Muscle layer of duodenum (tissue), 2 donors: ENCODE data around the gene HSPB2.
"Not testable (repeated sequence)": the region's sequence is repeated elsewhere in the genome, so short reads cannot be mapped to it uniquely, and the experiment has no call there.

Source experiments
- H3K27ac ChIP-seq: one replicate; pipeline ENCODE4 v1.7.0; 2013; ENCODE audit warnings: mild to moderate bottlenecking, low read length
- H3K27me3 ChIP-seq: one replicate; pipeline ENCODE4 v1.7.0; 2013; ENCODE audit warnings: low read depth, mild to moderate bottlenecking, control low read depth, low read length
- H3K36me3 ChIP-seq, 2 donors: one replicate each; pipeline ENCODE4 v1.7.0; 2013; ENCODE audit warnings: low read length in 2 of 2, control low read depth in 1 of 2, mild to moderate bottlenecking in 1 of 2; ENCODE audit not compliant: insufficient read depth in 2 of 2, control insufficient read depth in 1 of 2
- H3K4me1 ChIP-seq, 2 donors: one replicate each; pipeline ENCODE4 v1.7.0; 2013; ENCODE audit warnings: low read length in 2 of 2, mild to moderate bottlenecking in 2 of 2, control low read depth in 1 of 2, moderate library complexity in 1 of 2; ENCODE audit not compliant: insufficient read depth in 2 of 2, control insufficient read depth in 1 of 2
- H3K4me3 ChIP-seq, 2 donors: one replicate each; pipeline ENCODE4 v1.7.0; 2013; ENCODE audit warnings: low read length in 2 of 2, low read depth in 1 of 2, mild to moderate bottlenecking in 1 of 2
- H3K9me3 ChIP-seq, 2 donors: one replicate each; pipeline ENCODE4 v1.7.0; 2013; ENCODE audit warnings: low read length in 2 of 2, control low read depth in 1 of 2, mild to moderate bottlenecking in 1 of 2; ENCODE audit not compliant: control insufficient read depth in 1 of 2
- donor health status: healthy.

Gene HSPB2

DNA sequence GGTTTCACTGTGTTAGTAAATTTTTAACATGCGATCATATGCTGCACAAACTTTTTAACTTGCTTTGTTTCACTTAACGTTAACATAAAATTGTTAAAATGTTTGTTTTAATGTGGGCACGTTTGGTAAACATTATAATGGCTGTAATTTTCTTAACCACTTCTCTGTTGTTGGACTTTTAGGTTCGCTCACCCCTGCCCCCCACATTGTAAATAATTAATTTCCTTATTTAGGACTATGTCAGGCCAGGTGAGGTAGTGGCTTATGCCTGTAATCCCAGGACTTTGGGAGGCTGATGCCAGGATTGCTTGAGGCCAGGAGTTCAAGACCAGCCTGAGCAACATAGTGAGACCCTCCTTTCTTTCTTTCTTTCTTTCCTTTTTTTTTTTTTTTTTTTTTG is 17.9 kb downstream of the HSPB2 start:
- Histone ChIP-seq H3K27me3 (no peaks in the 10 kb centered on the region), H3K27ac (no peak overlapping the region), H3K4me3 (no peak overlapping the region), H3K36me3 (no peaks in the 10 kb centered on the region), H3K9me3 (no peaks in the 10 kb centered on the region), H3K4me1 (peaks cover 8 to 28% of the 10 kb centered on the region in 2 donors)

DNA sequence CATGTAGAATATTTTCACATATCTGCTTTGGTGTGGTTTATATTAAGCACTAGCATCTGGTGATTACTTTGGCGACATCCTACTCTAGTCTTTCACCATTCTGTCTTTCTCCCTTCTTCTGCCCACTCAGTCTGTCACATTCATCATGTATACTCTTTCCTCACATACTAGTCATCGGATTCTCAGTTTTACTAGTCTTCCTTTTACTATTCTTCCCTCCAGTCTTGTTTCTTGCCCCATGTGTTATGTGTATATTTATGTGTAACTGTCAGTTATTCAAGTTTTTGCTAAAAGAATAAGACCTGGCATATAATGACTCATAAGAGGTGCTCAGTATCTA is 20.0 kb downstream of the HSPB2 start:
- H3K4me1 ChIP-seq, result peaks cover 10 to 21% of the 10 kb centered on the region in 2 donors
- H3K27ac ChIP-seq, result no peak overlapping the region
- no peaks in the 10 kb centered on the region for H3K9me3 ChIP-seq
- no peaks in the 10 kb centered on the region for H3K36me3 ChIP-seq
- no peak overlapping the region for H3K4me3 ChIP-seq
- H3K27me3 ChIP-seq, result no peaks in the 10 kb centered on the region

DNA sequence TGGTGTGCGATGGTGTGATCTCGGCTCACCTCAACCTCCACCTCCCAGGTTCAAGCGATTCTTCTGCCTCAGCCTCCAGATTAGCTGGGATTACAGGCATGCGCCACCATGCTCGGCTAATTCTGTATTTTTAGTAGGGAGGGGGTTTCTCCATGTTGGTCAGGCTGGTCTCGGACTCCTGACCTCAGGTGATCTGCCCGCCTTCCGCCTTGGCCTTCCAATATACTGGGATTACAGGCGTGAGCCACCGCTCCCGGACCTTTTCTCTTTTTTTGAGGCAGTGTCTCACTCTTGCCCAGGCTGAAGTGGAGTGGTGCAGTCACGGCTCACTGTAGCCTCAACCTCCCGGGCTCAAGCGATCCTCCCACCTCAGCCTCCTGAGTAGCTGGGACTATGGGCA is 20.6 kb downstream of the HSPB2 start:
- not testable (repeated sequence) for H3K27ac ChIP-seq, H3K4me3 ChIP-seq, H3K9me3 ChIP-seq

DNA sequence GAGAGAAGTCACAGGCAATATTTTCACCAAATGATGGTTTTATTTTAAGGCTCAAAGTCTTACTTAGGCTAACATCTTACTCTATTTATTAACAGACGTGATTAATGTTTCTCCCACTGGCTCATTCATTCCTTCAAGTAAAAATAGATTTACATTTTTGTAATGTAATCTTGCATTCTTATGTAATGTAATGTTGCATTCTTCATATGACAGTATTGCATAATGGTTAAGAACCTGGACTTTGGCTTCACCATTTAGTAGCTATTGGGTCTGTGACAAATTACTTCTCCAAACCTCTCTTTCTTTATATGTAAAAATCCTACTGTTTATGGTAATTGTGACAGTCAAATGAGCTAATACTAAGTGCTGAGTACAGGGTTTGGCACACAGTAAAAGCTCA is 21.3 kb downstream of the HSPB2 start:
- Histone ChIP-seq H3K9me3 (no peaks in the 10 kb centered on the region), H3K27ac (no peak overlapping the region), H3K4me1 (peaks cover 16 to 29% of the 10 kb centered on the region in 2 donors), H3K4me3 (no peak overlapping the region), H3K36me3 (peaks cover 0 to under 1% of the 10 kb centered on the region in 2 donors), H3K27me3 (no peaks in the 10 kb centered on the region)

More for the DNA sequence above, 20.6 kb downstream of the HSPB2 start:
- not testable (repeated sequence) for H3K36me3 ChIP-seq, H3K27me3 ChIP-seq
- peaks cover 10 to 23% of the 10 kb centered on the region in 2 donors for H3K4me1 ChIP-seq

DNA sequence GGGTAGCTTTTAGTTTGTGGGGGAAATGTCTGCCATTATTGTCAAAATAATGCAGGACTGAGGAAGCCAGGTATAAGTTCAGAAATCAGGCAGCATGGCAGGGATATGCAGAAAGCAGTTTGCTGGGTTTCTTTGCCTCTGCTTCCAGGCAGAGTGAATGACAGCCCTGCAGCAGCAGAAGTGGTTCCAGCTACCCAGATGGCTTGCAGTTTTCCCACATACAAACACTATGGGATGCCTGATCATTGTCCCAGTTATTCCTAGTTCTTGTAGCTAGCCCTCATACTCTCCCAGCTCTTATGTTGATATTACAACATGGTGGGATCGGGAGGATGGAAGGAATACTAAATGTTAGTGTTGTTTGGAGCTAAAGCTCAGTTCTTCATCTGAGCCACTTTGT is 21.8 kb downstream of the HSPB2 start:
- Histone ChIP-seq H3K9me3 (no peaks in the 10 kb centered on the region), H3K4me1 (peaks cover 16 to 29% of the 10 kb centered on the region in 2 donors), H3K27me3 (no peaks in the 10 kb centered on the region), H3K27ac (no peak overlapping the region), H3K4me3 (no peak overlapping the region), H3K36me3 (peaks cover 0 to 3% of the 10 kb centered on the region in 2 donors)

DNA sequence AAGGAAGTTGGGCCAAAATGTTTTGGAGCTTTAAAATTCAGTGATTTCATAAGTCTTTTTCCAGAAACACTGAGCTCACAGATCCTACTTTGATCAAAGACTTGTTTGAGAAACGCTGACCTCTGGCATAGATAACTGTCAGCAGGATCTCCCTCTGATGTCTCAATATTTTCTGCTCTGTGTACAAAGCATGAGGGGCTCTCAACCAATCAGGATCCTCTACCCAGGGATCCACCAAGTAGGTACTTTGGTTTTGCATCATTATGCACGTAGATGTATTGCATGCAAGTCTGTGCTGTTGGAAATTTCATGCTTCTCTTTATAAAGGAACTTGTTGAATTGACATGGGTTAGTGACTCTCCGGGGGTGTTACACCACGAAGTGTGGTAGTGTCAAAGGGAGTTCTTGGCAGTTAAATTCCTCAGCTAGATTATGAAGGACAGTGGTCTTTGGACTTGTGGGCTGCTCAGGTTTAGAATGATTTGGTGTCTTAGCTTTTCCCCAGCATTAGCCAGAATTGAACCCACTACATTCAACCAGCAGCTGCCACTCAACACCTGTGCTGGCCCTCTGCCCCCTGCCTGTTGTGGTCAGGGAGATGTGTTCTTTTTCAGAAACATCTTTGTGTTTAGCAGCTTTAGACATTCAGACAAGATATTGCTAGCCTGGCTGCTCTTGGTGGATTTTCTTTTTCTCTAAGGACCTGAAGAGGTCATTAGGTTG is 22.9 kb downstream of the HSPB2 start:
- H3K4me3 ChIP-seq, result peak overlapping the region in 1 of 2 donors; percentile 88
- peaks cover 0 to 3% of the 10 kb centered on the region in 2 donors for H3K36me3 ChIP-seq
- peak overlapping the region; percentile 52 for H3K27ac ChIP-seq

DNA sequence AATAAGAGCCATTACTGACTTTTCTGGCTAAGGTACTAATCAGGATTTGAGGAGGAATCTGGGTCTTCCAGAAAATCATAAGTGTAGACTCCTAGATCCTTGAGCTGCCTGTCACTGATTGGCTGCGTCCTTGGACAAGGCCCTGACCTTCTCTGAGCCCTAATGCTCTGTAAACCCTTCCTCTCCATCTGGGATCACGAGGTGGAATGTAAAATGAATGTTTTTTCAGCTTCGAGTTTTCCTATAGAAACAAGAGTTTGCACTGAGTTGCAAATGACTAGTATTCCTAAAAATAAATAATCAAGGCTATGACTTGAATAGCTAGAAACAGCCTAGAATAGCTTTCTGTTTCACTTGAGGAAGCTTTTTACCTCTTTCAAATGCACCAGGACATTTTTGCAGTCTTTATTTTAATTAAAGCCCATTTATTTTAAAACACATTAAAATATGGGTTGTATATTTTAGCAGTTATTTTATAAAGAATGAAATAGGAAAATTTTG is 23.6 kb downstream of the HSPB2 start:
- peak overlapping the region; percentile 37 to 88 for H3K4me3 ChIP-seq
- no peaks in the 10 kb centered on the region for H3K27me3 ChIP-seq
- no peaks in the 10 kb centered on the region for H3K9me3 ChIP-seq
- H3K4me1 ChIP-seq, result peaks cover 16 to 29% of the 10 kb centered on the region in 2 donors
- H3K36me3 ChIP-seq, result peaks cover 0 to 3% of the 10 kb centered on the region in 2 donors
- H3K27ac ChIP-seq, result peak overlapping the region; percentile 52

More for the DNA sequence above, 22.9 kb downstream of the HSPB2 start:
- no peaks in the 10 kb centered on the region for H3K27me3 ChIP-seq
- H3K9me3 ChIP-seq, result no peaks in the 10 kb centered on the region
- peaks cover 16 to 29% of the 10 kb centered on the region in 2 donors for H3K4me1 ChIP-seq

DNA sequence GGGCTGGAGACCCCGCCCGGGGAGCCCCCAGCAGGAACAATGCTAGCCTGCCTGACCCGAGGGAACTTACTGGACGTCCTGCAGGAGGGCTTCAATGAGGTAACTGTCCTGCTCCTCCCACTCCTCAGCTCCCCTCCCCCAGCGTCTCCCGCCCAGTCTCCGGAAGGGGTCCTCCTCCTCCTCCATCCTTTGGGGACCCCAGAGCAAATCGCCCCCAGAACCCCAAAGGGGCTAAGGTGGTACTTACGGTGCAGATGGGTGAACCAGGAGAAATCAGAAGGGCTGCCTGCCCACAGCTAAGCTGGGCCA is 24.9 kb downstream of the HSPB2 start:
- no peaks in the 10 kb centered on the region for H3K9me3 ChIP-seq
- H3K4me3 ChIP-seq, result peak overlapping the region; percentile 37 to 88
- H3K27ac ChIP-seq, result peak overlapping the region; percentile 64
- H3K4me1 ChIP-seq, result peaks cover 16 to 29% of the 10 kb centered on the region in 2 donors
- peaks cover 0 to 3% of the 10 kb centered on the region in 2 donors for H3K36me3 ChIP-seq
- H3K27me3 ChIP-seq, result no peaks in the 10 kb centered on the region

DNA sequence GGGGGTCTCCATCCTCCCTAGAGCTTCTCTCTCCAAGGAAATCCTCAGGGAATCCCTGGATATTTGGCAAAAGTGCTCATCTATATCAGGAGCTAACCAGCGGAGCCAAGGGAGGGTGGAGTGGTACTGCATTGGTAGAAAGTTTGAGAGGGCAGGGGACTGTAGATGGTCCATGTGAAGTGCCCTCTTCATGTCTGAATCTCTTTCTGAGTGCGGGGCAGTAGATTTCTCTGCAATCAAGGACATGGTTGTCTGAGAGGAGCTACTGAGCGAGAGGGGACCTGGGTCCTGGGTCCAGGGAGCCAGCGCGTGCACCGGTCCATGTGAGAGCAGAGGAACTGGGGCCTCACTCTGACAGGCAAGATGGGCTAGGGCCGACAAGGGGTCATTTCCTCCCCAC is 25.3 kb downstream of the HSPB2 start:
- H3K27ac ChIP-seq, result peak overlapping the region; percentile 64
- peaks cover 0 to 3% of the 10 kb centered on the region in 2 donors for H3K36me3 ChIP-seq
- H3K4me3 ChIP-seq, result peak overlapping the region; percentile 37 to 88
- H3K4me1 ChIP-seq, result peaks cover 16 to 29% of the 10 kb centered on the region in 2 donors
- H3K27me3 ChIP-seq, result no peaks in the 10 kb centered on the region
- H3K9me3 ChIP-seq, result no peaks in the 10 kb centered on the region

DNA sequence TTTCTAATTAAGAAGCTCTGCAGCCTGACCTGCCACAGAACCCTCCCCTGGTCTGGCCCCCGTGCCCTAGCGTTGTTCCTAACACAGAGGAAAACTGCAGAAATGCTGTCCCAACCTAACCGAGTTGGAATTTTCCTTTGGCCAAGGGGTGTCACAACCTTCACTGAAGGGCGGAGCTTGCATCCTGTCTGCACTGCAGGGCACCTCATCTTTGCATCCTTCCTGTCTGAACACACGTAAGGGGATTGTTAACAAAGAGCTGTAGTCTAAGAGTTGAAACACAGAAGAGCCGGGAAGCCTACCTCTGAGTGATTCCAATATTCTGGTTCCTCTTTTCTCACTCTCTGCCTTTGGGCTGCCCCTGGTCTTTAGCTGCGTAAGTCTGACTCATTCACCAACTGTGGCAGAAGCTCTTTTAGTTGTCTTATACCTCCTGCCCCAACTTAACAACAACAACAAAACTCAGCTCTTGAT is 26.2 kb downstream of the HSPB2 start:
- Histone ChIP-seq H3K9me3 (no peaks in the 10 kb centered on the region), H3K4me1 (peaks cover 16 to 29% of the 10 kb centered on the region in 2 donors), H3K4me3 (peak overlapping the region; percentile 37 to 39), H3K36me3 (peaks cover 0 to 5% of the 10 kb centered on the region in 2 donors), H3K27ac (peak overlapping the region; percentile 64), H3K27me3 (no peaks in the 10 kb centered on the region)

DNA sequence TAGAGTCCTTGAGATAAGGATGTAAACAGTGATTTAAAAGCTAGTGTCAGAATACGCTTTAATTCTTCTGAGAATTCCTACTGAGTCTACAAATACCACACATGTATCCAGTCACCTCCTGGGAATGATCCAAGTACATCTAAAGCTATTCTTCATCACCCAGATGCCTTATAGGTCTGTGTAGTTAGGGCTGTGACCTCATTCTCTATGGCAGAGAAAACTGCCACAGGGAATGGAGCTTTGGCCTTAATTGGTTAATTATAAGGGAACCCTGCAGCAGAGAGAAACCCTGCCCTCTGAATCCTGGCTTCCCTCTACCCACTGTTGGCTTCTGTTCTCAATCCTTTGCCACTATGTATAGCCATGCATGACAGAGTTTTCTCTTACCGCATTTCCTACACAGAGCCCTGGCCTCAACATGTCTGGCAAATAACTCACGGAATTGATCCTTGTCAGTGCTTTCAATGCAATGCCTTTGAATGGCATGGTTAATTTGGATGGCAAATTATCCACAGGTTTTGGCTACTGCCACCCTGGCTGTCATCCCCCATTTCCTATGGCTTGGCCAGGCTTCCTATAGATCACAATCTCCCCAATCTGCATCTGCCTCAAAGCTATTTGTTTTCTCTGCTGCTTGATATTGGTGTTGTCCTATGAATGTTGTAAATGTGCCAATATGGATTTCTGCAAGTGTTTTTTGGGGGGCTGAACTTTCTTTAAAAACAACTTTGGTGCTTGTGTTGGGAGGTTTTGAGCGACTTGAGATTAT is 27.5 kb downstream of the HSPB2 start:
- Histone ChIP-seq H3K9me3 (no peaks in the 10 kb centered on the region), H3K4me3 (no peak overlapping the region), H3K27ac (peak overlapping the region; percentile 68), H3K4me1 (peaks cover 16 to 24% of the 10 kb centered on the region in 2 donors), H3K27me3 (no peaks in the 10 kb centered on the region), H3K36me3 (peaks cover 0 to 17% of the 10 kb centered on the region in 2 donors)
